Activated naive CD8-positive, alpha-beta T cell treated with anti-CD3 and anti-CD28 coated beads, Interleukin-2, amount 50 U/mL, for 16 hours (primary cell): ENCODE data around the gene CCDC88C.
"Not testable (repeated sequence)": the region's sequence is repeated elsewhere in the genome, so short reads cannot be mapped to it uniquely, and the experiment has no call there.

Experiments used
- DNase-seq: peaks from one replicate; pipeline ENCODE4 v3.0.0-alpha.2; 2020; ENCODE audit warnings: low read depth, low spot score

The CCDC88C gene

DNA sequence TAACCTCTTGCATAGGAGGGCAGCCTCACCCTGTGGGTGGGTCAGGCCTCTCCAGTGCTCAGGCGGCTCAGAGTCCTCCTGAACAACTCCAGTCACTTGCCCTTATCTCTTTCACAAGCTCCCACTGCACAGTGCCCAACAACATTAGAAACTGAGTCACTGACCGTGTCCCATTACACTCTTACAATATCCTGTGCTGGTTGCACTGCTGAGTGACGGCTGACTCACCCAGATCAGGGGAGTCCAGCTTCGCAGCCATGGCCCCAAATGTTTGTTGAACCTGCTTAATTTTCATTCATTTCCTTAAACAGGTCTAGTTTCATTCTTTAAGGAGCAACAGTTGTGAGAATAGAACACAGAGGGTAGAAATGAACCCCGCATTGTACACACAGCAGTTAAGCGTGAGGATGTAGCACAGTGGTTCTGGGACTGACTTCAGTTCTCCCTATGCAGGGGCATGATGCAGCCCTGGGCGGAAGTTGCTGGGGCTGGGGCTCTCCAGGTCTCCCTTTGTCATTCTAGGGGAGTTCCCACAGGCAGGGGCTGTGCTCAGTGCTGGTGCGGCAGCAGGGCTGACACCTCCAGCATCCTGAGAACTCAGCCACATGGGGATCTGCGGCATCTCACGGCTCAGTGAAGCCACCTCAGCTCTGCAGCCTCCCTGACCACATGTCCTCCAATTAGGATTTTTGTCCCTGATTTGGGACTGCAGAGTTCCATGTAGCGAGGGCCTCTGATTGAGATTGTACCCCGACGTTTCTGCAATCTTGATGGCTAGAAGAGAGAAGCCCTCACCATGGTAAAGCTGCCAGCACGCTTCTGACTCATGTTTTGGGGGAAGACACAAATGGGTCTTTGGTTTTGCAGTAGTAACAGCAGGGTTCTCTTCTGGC is 189.3 kb downstream of the CCDC88C start:
- no peak for DNase-seq

- DNase-seq = no peak
These were observed 190.4 kb downstream of the CCDC88C start for GRCh38 chr14:91227183-91227628.

DNA sequence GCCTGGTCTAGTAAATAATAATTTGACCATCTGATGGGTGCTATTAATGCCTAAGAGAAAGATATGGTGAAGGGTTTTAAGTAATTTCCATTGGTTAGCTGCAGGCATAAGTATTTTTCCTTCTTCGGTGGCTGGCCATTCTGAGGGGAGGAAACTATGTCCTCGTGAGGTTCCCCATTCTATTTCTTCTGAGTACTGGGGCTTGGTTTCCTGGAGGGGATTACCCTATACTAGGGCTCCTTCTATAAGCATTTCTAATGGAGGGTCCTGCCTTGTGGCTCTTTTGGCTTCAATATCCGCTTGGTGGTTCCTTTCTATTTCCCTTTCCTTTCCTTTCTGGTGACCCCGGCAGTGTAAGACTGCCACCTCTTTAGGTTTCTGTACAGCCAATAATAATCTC is 191.3 kb downstream of the CCDC88C start:
- DNase-seq = not testable (repeated sequence)

DNA sequence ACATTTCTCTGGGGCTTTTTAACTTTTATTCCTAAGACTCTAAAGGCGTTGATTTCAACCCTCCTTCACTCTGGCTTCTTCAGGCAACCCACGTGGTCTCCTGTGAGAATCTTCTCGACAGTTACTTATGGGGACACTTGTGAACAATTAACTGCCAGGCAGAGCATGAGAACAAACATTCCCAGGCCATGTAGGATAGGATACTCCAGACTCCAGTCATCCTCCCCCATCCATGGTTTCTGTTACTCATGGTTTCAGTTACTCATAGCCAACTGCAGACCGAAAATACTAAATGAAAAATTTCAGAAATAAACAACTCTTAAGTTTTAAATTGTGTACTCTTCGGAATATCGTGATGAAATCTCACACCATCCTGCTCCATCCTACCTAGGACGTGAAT is 192.6 kb downstream of the CCDC88C start:
- no peak for DNase-seq

DNA sequence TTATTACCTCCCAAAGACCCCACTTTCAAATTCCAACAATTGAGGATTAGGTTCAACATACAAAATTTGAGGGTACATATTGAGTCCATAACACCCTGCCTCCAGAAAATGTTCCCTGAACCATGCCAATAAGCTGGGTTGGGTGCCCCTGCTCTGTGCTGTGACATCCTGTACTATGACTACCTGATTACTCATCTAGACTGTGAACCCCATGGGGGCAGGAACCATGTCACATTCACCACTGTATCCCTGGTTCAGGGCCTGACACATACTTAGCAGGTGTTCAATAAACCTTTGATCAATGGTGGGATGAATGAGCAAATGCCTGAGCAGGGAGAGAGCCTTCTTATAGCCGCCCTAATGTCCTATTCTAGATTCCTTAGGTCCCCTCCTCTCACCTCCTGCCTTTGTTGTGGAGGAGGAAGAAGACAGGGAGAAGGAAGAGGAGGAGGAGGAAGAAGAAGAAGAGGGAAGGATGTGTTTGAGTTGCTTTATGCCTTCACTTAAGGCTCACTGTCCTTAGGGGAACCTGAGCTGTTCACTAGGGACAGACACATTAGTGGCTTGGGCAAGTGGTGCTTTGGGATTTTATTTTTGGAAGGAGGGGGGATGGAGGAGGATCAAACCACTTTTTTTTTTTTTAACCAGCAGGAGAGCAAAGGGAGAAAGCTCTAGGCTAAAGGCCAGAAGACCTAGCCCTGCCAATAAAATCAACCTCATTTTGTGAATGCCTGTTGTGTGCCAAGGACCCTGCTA is 194.4 kb downstream of the CCDC88C start:
- DNase-seq = no peak
